OCI-LY3 (cell line): ENCODE data around the gene IKZF2.

Experiments
- H2AFZ ChIP-seq: fragments of 200-600, 300-600 bp; shearing (Covaris generic); 2 replicates; pipeline ENCODE4 v1.6.0; 2014; ENCODE audit warnings: antibody characterized with exemption, low read depth, low read length
- H3K27ac ChIP-seq: fragments of 200-600, 300-600 bp; sonication (generic); 2 replicates; pipeline ENCODE4 v1.5.1; 2014; ENCODE audit warnings: mild to moderate bottlenecking, low read length, moderate library complexity, mixed read lengths
- H3K27me3 ChIP-seq: fragments of 200-600, 300-600 bp; sonication (generic); 2 replicates; pipeline ENCODE4 v1.6.1; 2014; ENCODE audit warnings: low read depth, low read length, mixed read lengths
- H3K36me3 ChIP-seq: fragments of 200-600, 300-600 bp; sonication (generic); replicated peaks from 2 replicates; pipeline ENCODE3; 2014; ENCODE audit warnings: low read depth, low read length, mixed read lengths
- H3K4me1 ChIP-seq: fragments of 300-600, 200-600 bp; sonication (generic); 2 replicates; pipeline ENCODE4 v1.6.1; 2014; ENCODE audit warnings: low read length, mixed read lengths
- H3K4me2 ChIP-seq: fragments of 200-600, 300-600 bp; sonication (generic); 2 replicates; pipeline ENCODE4 v1.6.1; 2014; ENCODE audit warnings: low read length, mixed read lengths
- H3K4me3 ChIP-seq: fragments of 300-600, 200-600 bp; sonication (generic); 2 replicates; pipeline ENCODE4 v1.5.1; 2014; ENCODE audit warnings: antibody characterized with exemption, mild to moderate bottlenecking, low read length, moderate library complexity
- H3K79me2 ChIP-seq: fragments of 300-600, 200-600 bp; shearing (Covaris generic); 2 replicates; pipeline ENCODE4 v1.6.1; 2014; ENCODE audit warnings: mild to moderate bottlenecking, low read length, mixed read lengths
- H3K9ac ChIP-seq: fragments of 300-600, 200-600 bp; shearing (Covaris generic); 2 replicates; pipeline ENCODE4 v1.6.0; 2014; ENCODE audit warnings: mild to moderate bottlenecking, low read length, moderate library complexity
- H3K9me3 ChIP-seq: fragments of 200-600, 300-600 bp; shearing (Covaris generic); 2 replicates; pipeline ENCODE4 v1.6.1; 2014; ENCODE audit warnings: low read length, mixed read lengths; ENCODE audit not compliant: insufficient read depth
- H4K20me1 ChIP-seq: fragments of 200-600, 300-600 bp; sonication (generic); 2 replicates; pipeline ENCODE4 v1.6.1; 2016; ENCODE audit warnings: low read length, mixed read lengths; ENCODE audit not compliant: insufficient read depth
- CTCF ChIP-seq: fragments of 200-600, 300-600 bp; sonication (generic); IDR thresholded peaks from 2 replicates; pipeline ENCODE4 v1.5.1; 2014; ENCODE audit warnings: antibody characterized with exemption, low read length, low read depth
- EZH2phosphoT487 ChIP-seq: fragments of 200-600 bp; shearing (Covaris generic); IDR thresholded peaks from 2 replicates; pipeline ENCODE4 v1.6.1; 2018; ENCODE audit warnings: antibody characterized with exemption, mixed run types, low read depth

The IKZF2 gene

GRCh38 chr2:213149294-213149875 is 2.0 kb downstream of the IKZF2 start:
- Histone ChIP-seq H3K9ac (peak overlapping the region; percentile 67; the same call in 1 of the 2 replicates), H3K4me3 (peak overlapping the region; percentile 89)

GRCh38 chr2:213148572-213149261 is 2.7 kb downstream of the IKZF2 start:
- no peaks in the 10 kb centered on the region for H3K9me3 ChIP-seq
- H3K4me1 ChIP-seq = peaks cover 4% of the 10 kb centered on the region
- no peaks in the 10 kb centered on the region for H4K20me1 ChIP-seq
- no peak overlapping the region for H2AFZ ChIP-seq
- no peaks in the 10 kb centered on the region for H3K79me2 ChIP-seq
- H3K27me3 ChIP-seq = 0 out of 2 replicates have a peak, but pooled peaks cover 5% of the 10 kb centered on the region
- H3K27ac ChIP-seq = no peak overlapping the region
- H3K9ac ChIP-seq = no peak overlapping the region
- no peaks in the 10 kb centered on the region for H3K36me3 ChIP-seq
- no peak overlapping the region; the same call in 1 of the 2 replicates for H3K4me2 ChIP-seq
- TF ChIP-seq EZH2phosphoT487 = no peak
- TF ChIP-seq CTCF = no peak
- H3K4me3 ChIP-seq = no peak overlapping the region

More at GRCh38 chr2:213149294-213149875, 2.0 kb downstream of the IKZF2 start:
- Histone ChIP-seq H2AFZ (no peak overlapping the region), H3K36me3 (no peaks in the 10 kb centered on the region), H3K79me2 (no peaks in the 10 kb centered on the region), H3K9me3 (no peaks in the 10 kb centered on the region), H3K27ac (no peak overlapping the region), H4K20me1 (no peaks in the 10 kb centered on the region), H3K27me3 (0 out of 2 replicates have a peak, but pooled peaks cover 5% of the 10 kb centered on the region), H3K4me2 (peak overlapping the region; percentile 95), H3K4me1 (peaks cover 4% of the 10 kb centered on the region)
- no peak for TF ChIP-seq EZH2phosphoT487
- no peak for TF ChIP-seq CTCF

- H3K4me1 ChIP-seq = peaks cover 2% of the 10 kb centered on the region
- no peak overlapping the region for H3K9ac ChIP-seq
- no peak overlapping the region for H2AFZ ChIP-seq
- no peaks in the 10 kb centered on the region for H3K9me3 ChIP-seq
- no peak overlapping the region for H3K4me3 ChIP-seq
- H3K27me3 ChIP-seq = 0 out of 2 replicates have a peak, but pooled peaks cover 2% of the 10 kb centered on the region
- no peak for TF ChIP-seq EZH2phosphoT487
- no peak for TF ChIP-seq CTCF
- H3K36me3 ChIP-seq = no peaks in the 10 kb centered on the region
- no peak overlapping the region for H3K27ac ChIP-seq
- H3K4me2 ChIP-seq = no peak overlapping the region
- no peaks in the 10 kb centered on the region for H4K20me1 ChIP-seq
- H3K79me2 ChIP-seq = no peaks in the 10 kb centered on the region
Measured at GRCh38 chr2:213147538-213147937, 3.9 kb downstream of the IKZF2 start.

GRCh38 chr2:213145715-213146242 is 5.6 kb downstream of the IKZF2 start:
- Histone ChIP-seq H3K36me3 (no peaks in the 10 kb centered on the region), H2AFZ (no peak overlapping the region), H3K27me3 (no peaks in the 10 kb centered on the region), H3K4me1 (no peaks in the 10 kb centered on the region), H3K79me2 (no peaks in the 10 kb centered on the region), H3K9me3 (no peaks in the 10 kb centered on the region), H3K27ac (no peak overlapping the region), H3K4me2 (no peak overlapping the region), H3K9ac (no peak overlapping the region), H4K20me1 (no peaks in the 10 kb centered on the region), H3K4me3 (no peak overlapping the region)
- TF ChIP-seq CTCF = no peak
- TF ChIP-seq EZH2phosphoT487 = no peak
